ENCODE results near the gene STRN4.

The STRN4 gene

GRCh38 chr19:46704379-46705076 lies 41.7 kb downstream of the STRN4 start:
- peak; percentile 69 for ATAC-seq
- TF ChIP-seq CSRNP3 (CRISPR knock-in tag; IDR thresholded peaks at IDR 0.05) (no peak), ZNF565 (CRISPR knock-in tag; conservative IDR thresholded peaks at IDR 0.05; ENCODE audit: low read depth) (no peak), PATZ1 (CRISPR knock-in tag; IDR thresholded peaks at IDR 0.05; ENCODE audit: borderline replicate concordance) (no peak), PPARA (CRISPR knock-in tag; IDR thresholded peaks at IDR 0.05; ENCODE audit: borderline replicate concordance) (no peak), BACH2 (CRISPR knock-in tag; IDR thresholded peaks at IDR 0.05; ENCODE audit: borderline replicate concordance) (no peak), RARB (CRISPR knock-in tag; IDR thresholded peaks at IDR 0.05) (no peak), ARNTL (CRISPR knock-in tag; IDR thresholded peaks at IDR 0.05; ENCODE audit: borderline replicate concordance, low read depth) (no peak), SNAI2 (CRISPR knock-in tag; IDR thresholded peaks at IDR 0.05) (no peak), TCF4 (CRISPR knock-in tag; IDR thresholded peaks at IDR 0.05; ENCODE audit: borderline replicate concordance) (no peak), ZFP3 (CRISPR knock-in tag; IDR thresholded peaks at IDR 0.05) (no peak), ZNF70 (CRISPR knock-in tag; IDR thresholded peaks at IDR 0.05) (no peak), CSDC2 (CRISPR knock-in tag; IDR thresholded peaks at IDR 0.05) (no peak), ESRRG (CRISPR knock-in tag; IDR thresholded peaks at IDR 0.05) (no peak), ZNF8 (CRISPR knock-in tag; IDR thresholded peaks at IDR 0.05) (no peak), ISL1 (CRISPR knock-in tag; IDR thresholded peaks at IDR 0.05) (no peak), ZFP30 (CRISPR knock-in tag; IDR thresholded peaks at IDR 0.05) (no peak), TSHZ2 (CRISPR knock-in tag; IDR thresholded peaks at IDR 0.05) (no peak), ZC3H10 (CRISPR knock-in tag; IDR thresholded peaks at IDR 0.05) (no peak), GLIS3 (CRISPR knock-in tag; IDR thresholded peaks at IDR 0.05) (no peak), CREB5 (CRISPR knock-in tag; IDR thresholded peaks at IDR 0.05; ENCODE audit: low read depth) (no peak)

GRCh38 chr19:46700704-46701103 lies 45.5 kb downstream of the STRN4 start:
- TF ChIP-seq ARNTL (CRISPR knock-in tag; IDR thresholded peaks at IDR 0.05; ENCODE audit: borderline replicate concordance, low read depth) (no peak), ZC3H10 (CRISPR knock-in tag; IDR thresholded peaks at IDR 0.05) (no peak), PATZ1 (CRISPR knock-in tag; IDR thresholded peaks at IDR 0.05; ENCODE audit: borderline replicate concordance) (no peak)
- no peak for ATAC-seq

All from SK-N-SH treated with all-trans-retinoic acid at 6 μM for 48 hours (cell line).